Measurements from ENCODE around the gene NAA10.

Gene NAA10

GRCh38 chrX:153922932-153923857, 11.6 kb downstream of the NAA10 start:
- Mint-ChIP-seq H3K36me3 (ENCODE audit: low read depth) (no peaks in the 10 kb centered on the region), H3K4me3 (no peak overlapping the region), H3K27ac (no peak overlapping the region), H3K27me3 (ENCODE audit: low read depth, poor library complexity) (peaks cover 3% of the 10 kb centered on the region), H3K4me1 (peaks cover 30% of the 10 kb centered on the region), H3K9me3 (peaks cover 48% of the 10 kb centered on the region)
- no peak for TF ChIP-seq CTCF (IDR thresholded peaks at IDR 0.05)
- no peak for DNase-seq

- Mint-ChIP-seq H3K9me3 (peaks cover 52% of the 10 kb centered on the region), H3K27me3 (ENCODE audit: low read depth, poor library complexity) (peaks cover 3% of the 10 kb centered on the region), H3K27ac (no peak overlapping the region), H3K36me3 (ENCODE audit: low read depth) (no peaks in the 10 kb centered on the region), H3K4me1 (peaks cover 30% of the 10 kb centered on the region), H3K4me3 (no peak overlapping the region)
- no peak for TF ChIP-seq CTCF (IDR thresholded peaks at IDR 0.05)
- no peak for DNase-seq
Observed at GRCh38 chrX:153921511-153922446, 13.1 kb downstream of the NAA10 start.

GRCh38 chrX:153921070-153921469, 13.8 kb downstream of the NAA10 start:
- Mint-ChIP-seq H3K9me3 (peaks cover 58% of the 10 kb centered on the region), H3K27me3 (ENCODE audit: low read depth, poor library complexity) (no peaks in the 10 kb centered on the region), H3K27ac (no peak overlapping the region), H3K36me3 (ENCODE audit: low read depth) (peaks cover 5% of the 10 kb centered on the region), H3K4me1 (peaks cover 30% of the 10 kb centered on the region), H3K4me3 (no peak overlapping the region)
- DNase-seq, result no peak
- no peak for TF ChIP-seq CTCF (IDR thresholded peaks at IDR 0.05)

GRCh38 chrX:153920546-153920945, 14.3 kb downstream of the NAA10 start:
- no peak overlapping the region for H3K4me3 Mint-ChIP-seq
- TF ChIP-seq CTCF (IDR thresholded peaks at IDR 0.05), result no peak
- no peak for DNase-seq
- H3K36me3 Mint-ChIP-seq (ENCODE audit: low read depth), result peaks cover 5% of the 10 kb centered on the region
- peaks cover 60% of the 10 kb centered on the region for H3K9me3 Mint-ChIP-seq
- H3K27ac Mint-ChIP-seq, result no peak overlapping the region
- no peaks in the 10 kb centered on the region for H3K27me3 Mint-ChIP-seq (ENCODE audit: low read depth, poor library complexity)
- H3K4me1 Mint-ChIP-seq, result peaks cover 26% of the 10 kb centered on the region

GRCh38 chrX:153919281-153919680, 15.6 kb downstream of the NAA10 start:
- H3K9me3 Mint-ChIP-seq, result peaks cover 54% of the 10 kb centered on the region
- peaks cover 15% of the 10 kb centered on the region for H3K4me1 Mint-ChIP-seq
- no peak overlapping the region for H3K4me3 Mint-ChIP-seq
- no peak for DNase-seq
- H3K27me3 Mint-ChIP-seq (ENCODE audit: low read depth, poor library complexity), result no peaks in the 10 kb centered on the region
- TF ChIP-seq CTCF (IDR thresholded peaks at IDR 0.05), result no peak
- H3K36me3 Mint-ChIP-seq (ENCODE audit: low read depth), result peaks cover 5% of the 10 kb centered on the region
- H3K27ac Mint-ChIP-seq, result no peak overlapping the region
